Measurements from ENCODE around the gene PELO. TPM values are rescaled to one million over a fixed set of nuclear protein-coding genes. Genes with fewer than 3 reads are reported as not detected.
A peak's percentile ranks its signal among the peaks of the same experiment; 100 is the strongest.

PELO gene
- total RNA-seq, 1 donor from 2014 or later, result 11.8 TPM

- peaks cover 4% of the 10 kb centered on the region for H3K27me3 Mint-ChIP-seq
- H3K27ac Mint-ChIP-seq, result no peak overlapping the region
Observed at GRCh38 chr5:52786949-52787599, 642 bp upstream of the PELO start.

GRCh38 chr5:52788505-52788821, 747 bp downstream of the PELO start:
- Mint-ChIP-seq H3K27me3 (peaks cover 4% of the 10 kb centered on the region), H3K27ac (no peak overlapping the region), H3K9me3 (ENCODE audit: low read depth) (no peaks in the 10 kb centered on the region), H3K36me3 (ENCODE audit: insufficient read depth) (no peaks in the 10 kb centered on the region), H3K4me3 (ENCODE audit: low read depth) (peak overlapping the region; percentile 85), H3K4me1 (ENCODE audit: low read depth) (peaks cover 21% of the 10 kb centered on the region)
- no peak for TF ChIP-seq CTCF (IDR thresholded peaks at IDR 0.05; ENCODE audit: unreplicated experiment)
- no peak for DNase-seq (ENCODE audit: low spot score, unreplicated experiment)

More at GRCh38 chr5:52786949-52787599, 642 bp upstream of the PELO start:
- Mint-ChIP-seq H3K4me1 (ENCODE audit: low read depth) (peaks cover 21% of the 10 kb centered on the region), H3K4me3 (ENCODE audit: low read depth) (peak overlapping the region; percentile 85), H3K36me3 (ENCODE audit: insufficient read depth) (no peaks in the 10 kb centered on the region), H3K9me3 (ENCODE audit: low read depth) (no peaks in the 10 kb centered on the region)
- no peak for DNase-seq (ENCODE audit: low spot score, unreplicated experiment)
- TF ChIP-seq CTCF (IDR thresholded peaks at IDR 0.05; ENCODE audit: unreplicated experiment), result peak; percentile 13

GRCh38 chr5:52789378-52789777, 1.7 kb downstream of the PELO start:
- Mint-ChIP-seq H3K27ac (no peak overlapping the region), H3K9me3 (ENCODE audit: low read depth) (no peaks in the 10 kb centered on the region), H3K27me3 (peaks cover 4% of the 10 kb centered on the region), H3K4me1 (ENCODE audit: low read depth) (peaks cover 21% of the 10 kb centered on the region), H3K36me3 (ENCODE audit: insufficient read depth) (no peaks in the 10 kb centered on the region), H3K4me3 (ENCODE audit: low read depth) (peak overlapping the region; percentile 85)
- TF ChIP-seq CTCF (IDR thresholded peaks at IDR 0.05; ENCODE audit: unreplicated experiment), result no peak
- no peak for DNase-seq (ENCODE audit: low spot score, unreplicated experiment)

GRCh38 chr5:52789851-52790250, 2.1 kb downstream of the PELO start:
- Mint-ChIP-seq H3K9me3 (ENCODE audit: low read depth) (no peaks in the 10 kb centered on the region), H3K27me3 (peaks cover 4% of the 10 kb centered on the region)

GRCh38 chr5:52791366-52791765, 3.6 kb downstream of the PELO start:
- peaks cover 22% of the 10 kb centered on the region for H3K4me1 Mint-ChIP-seq (ENCODE audit: low read depth)
- peaks cover 4% of the 10 kb centered on the region for H3K27me3 Mint-ChIP-seq
- no peak overlapping the region for H3K27ac Mint-ChIP-seq
- no peak for DNase-seq (ENCODE audit: low spot score, unreplicated experiment)
- H3K36me3 Mint-ChIP-seq (ENCODE audit: insufficient read depth), result no peaks in the 10 kb centered on the region
- TF ChIP-seq CTCF (IDR thresholded peaks at IDR 0.05; ENCODE audit: unreplicated experiment), result no peak
- no peaks in the 10 kb centered on the region for H3K9me3 Mint-ChIP-seq (ENCODE audit: low read depth)
- no peak overlapping the region for H3K4me3 Mint-ChIP-seq (ENCODE audit: low read depth)

More at GRCh38 chr5:52789851-52790250, 2.1 kb downstream of the PELO start:
- Mint-ChIP-seq H3K36me3 (ENCODE audit: insufficient read depth) (no peaks in the 10 kb centered on the region), H3K4me3 (ENCODE audit: low read depth) (no peak overlapping the region), H3K4me1 (ENCODE audit: low read depth) (peaks cover 22% of the 10 kb centered on the region), H3K27ac (no peak overlapping the region)
- no peak for DNase-seq (ENCODE audit: low spot score, unreplicated experiment)
- no peak for TF ChIP-seq CTCF (IDR thresholded peaks at IDR 0.05; ENCODE audit: unreplicated experiment)

Measured in progenitor cell of endocrine pancreas (in vitro differentiated cells).